Hepatocyte (in vitro differentiated cells): Measurements from ENCODE around the gene NFIX. TPM values are rescaled to one million over a fixed set of nuclear protein-coding genes. Genes with fewer than 3 reads are reported as not detected.

Experiments used
- DNase-seq: peaks from one replicate; pipeline ENCODE4 v3.0.0-alpha.2; 2016; ENCODE audit warnings: low spot score
- H2AFZ ChIP-seq: fragments of 200-600 bp; sonication (generic); 2 replicates; pipeline ENCODE4 v1.6.0; 2016; ENCODE audit warnings: antibody characterized with exemption, mild to moderate bottlenecking
- H3K27ac ChIP-seq: fragments of 200-600 bp; sonication (generic); 2 replicates; pipeline ENCODE4 v1.5.1; 2016; ENCODE audit warnings: mild to moderate bottlenecking
- H3K27me3 ChIP-seq: fragments of 200-600 bp; sonication (generic); 2 replicates; pipeline ENCODE4 v1.6.1; 2016
- H3K36me3 ChIP-seq: fragments of 200-600 bp; sonication (generic); replicated peaks from 2 replicates; pipeline ENCODE4 v1.5.1; 2016; ENCODE audit warnings: low read depth; ENCODE audit not compliant: insufficient read depth
- H3K4me1 ChIP-seq: fragments of 200-600 bp; sonication (generic); 2 replicates; pipeline ENCODE4 v1.5.1; 2016; ENCODE audit warnings: mild to moderate bottlenecking, moderate library complexity; ENCODE audit not compliant: insufficient read depth
- H3K4me2 ChIP-seq: fragments of 200-600 bp; sonication (generic); 2 replicates; pipeline ENCODE4 v1.6.0; 2016
- H3K4me3 ChIP-seq: fragments of 200-600 bp; sonication (generic); 2 replicates; pipeline ENCODE4 v1.5.1; 2016; ENCODE audit warnings: mild to moderate bottlenecking
- H3K79me2 ChIP-seq: fragments of 200-600 bp; sonication (generic); 2 replicates; pipeline ENCODE4 v1.6.0; 2017; ENCODE audit warnings: mild to moderate bottlenecking
- H3K9me2 ChIP-seq: fragments of 200-600 bp; sonication (generic); replicated peaks from 2 replicates; pipeline ENCODE4 v1.6.0; 2017; ENCODE audit warnings: mild to moderate bottlenecking; ENCODE audit not compliant: insufficient read depth
- H3K9me3 ChIP-seq: fragments of 200-600 bp; sonication (generic); 2 replicates; pipeline ENCODE4 v1.5.1; 2016; ENCODE audit warnings: low read depth, mild to moderate bottlenecking
- H4K20me1 ChIP-seq: fragments of 200-600 bp; sonication (generic); 2 replicates; pipeline ENCODE4 v1.6.0; 2016; ENCODE audit warnings: mild to moderate bottlenecking; ENCODE audit not compliant: insufficient read depth, poor library complexity, severe bottlenecking
- CTCF ChIP-seq: fragments of 200-600 bp; sonication (generic); IDR thresholded peaks from 2 replicates; pipeline ENCODE4 v1.5.1; 2016; ENCODE audit warnings: antibody characterized with exemption, mild to moderate bottlenecking; ENCODE audit not compliant: poor library complexity
- EZH2 ChIP-seq: fragments of 200-600 bp; sonication (generic); IDR thresholded peaks from 2 replicates; pipeline ENCODE4 v1.6.1; 2016; ENCODE audit warnings: antibody characterized with exemption, mild to moderate bottlenecking, borderline replicate concordance
- EZH2phosphoT487 ChIP-seq: fragments of 200-600 bp; sonication (generic); IDR thresholded peaks from one replicate; pipeline ENCODE4 v1.6.1; 2018; ENCODE audit warnings: antibody characterized with exemption, mild to moderate bottlenecking, low read depth, moderate library complexity; ENCODE audit not compliant: unreplicated experiment, severe bottlenecking
- WGBS: methylation state at CpG from one replicate; pipeline ENCODE4 v1.1.6; 2016; ENCODE audit warnings: low lambda C conversion rate; ENCODE audit errors: missing lambda C conversion rate; 5-methylcytosine and 5-hydroxymethylcytosine counted together
- polyA plus RNA-seq: library from polyadenylated mRNA; unstranded; fragments of >200 nt; fragmentation: Nextera tagmentation; extraction: Ambion mirVana; gene quantifications from 2 replicates; pipeline ENCODE4 v1.2.1, GENCODE V29; 2016
- total RNA-seq: library from RNA; depleted of rRNA; stranded (reverse); fragments of >200 nt; gene quantifications from 2 replicates; pipeline ENCODE4 v1.2.3, GENCODE V29; 2014

The NFIX gene
- total and polyA plus RNA-seq, 2 experiments from 2014 or later: 10.2 to 12.8 TPM

- H3K27ac ChIP-seq: no peak overlapping the region
- H3K79me2 ChIP-seq: no peaks in the 10 kb centered on the region
- H3K27me3 ChIP-seq: peaks cover 54% of the 10 kb centered on the region
- WGBS: 33% methylated on average over 5 of the region's 5 CpGs
- no peaks in the 10 kb centered on the region for H3K9me2 ChIP-seq
- peaks cover 59% of the 10 kb centered on the region for H3K4me1 ChIP-seq
- no peak for TF ChIP-seq EZH2phosphoT487
- no peak for TF ChIP-seq CTCF
- no peak for TF ChIP-seq EZH2
- H2AFZ ChIP-seq: no peak overlapping the region
- H4K20me1 ChIP-seq: peaks cover 9% of the 10 kb centered on the region
- H3K36me3 ChIP-seq: no peaks in the 10 kb centered on the region
- H3K4me3 ChIP-seq: no peak overlapping the region
- H3K4me2 ChIP-seq: no peak overlapping the region
- no peak for DNase-seq
- no peaks in the 10 kb centered on the region for H3K9me3 ChIP-seq
These were observed 98.8 kb downstream of the NFIX start for GRCh38 chr19:13094106-13094504.

GRCh38 chr19:13094771-13095392 is 99.6 kb downstream of the NFIX start:
- Histone ChIP-seq H2AFZ (no peak overlapping the region), H3K9me2 (no peaks in the 10 kb centered on the region), H3K79me2 (no peaks in the 10 kb centered on the region), H3K4me2 (peak overlapping the region; percentile 49), H3K36me3 (no peaks in the 10 kb centered on the region), H3K4me1 (peaks cover 59% of the 10 kb centered on the region), H3K9me3 (no peaks in the 10 kb centered on the region), H4K20me1 (peaks cover 9% of the 10 kb centered on the region), H3K27me3 (peaks cover 62% of the 10 kb centered on the region), H3K4me3 (no peak overlapping the region), H3K27ac (no peak overlapping the region)
- DNase-seq: no peak
- TF ChIP-seq EZH2phosphoT487: no peak
- TF ChIP-seq CTCF: no peak
- TF ChIP-seq EZH2: no peak
- WGBS: 35% methylated on average over 12 of the region's 16 CpGs

GRCh38 chr19:13095393-13095784 is 100.1 kb downstream of the NFIX start:
- H3K4me1 ChIP-seq: peaks cover 58% of the 10 kb centered on the region
- H3K79me2 ChIP-seq: no peaks in the 10 kb centered on the region
- peaks cover 9% of the 10 kb centered on the region for H4K20me1 ChIP-seq
- H3K9me3 ChIP-seq: no peaks in the 10 kb centered on the region
- H3K4me3 ChIP-seq: no peak overlapping the region
- peak overlapping the region; percentile 49 for H3K4me2 ChIP-seq
- 38% methylated on average over 14 of the region's 25 CpGs for WGBS
- TF ChIP-seq EZH2 (peak; percentile 44), CTCF (no peak), EZH2phosphoT487 (no peak)
- H3K9me2 ChIP-seq: no peaks in the 10 kb centered on the region
- H2AFZ ChIP-seq: no peak overlapping the region
- no peaks in the 10 kb centered on the region for H3K36me3 ChIP-seq
- H3K27me3 ChIP-seq: peaks cover 67% of the 10 kb centered on the region
- no peak for DNase-seq
- H3K27ac ChIP-seq: no peak overlapping the region
